NCI-H2227 treated with DMSO at 0.1 percent for 48 hours (cell line): ENCODE results near the gene ADSS1.

ENCODE experiments used
- DNase-seq: peaks from one replicate; lab custom pipeline; 2025; lab: John Stamatoyannopoulos, UW

The ADSS1 gene

DNA sequence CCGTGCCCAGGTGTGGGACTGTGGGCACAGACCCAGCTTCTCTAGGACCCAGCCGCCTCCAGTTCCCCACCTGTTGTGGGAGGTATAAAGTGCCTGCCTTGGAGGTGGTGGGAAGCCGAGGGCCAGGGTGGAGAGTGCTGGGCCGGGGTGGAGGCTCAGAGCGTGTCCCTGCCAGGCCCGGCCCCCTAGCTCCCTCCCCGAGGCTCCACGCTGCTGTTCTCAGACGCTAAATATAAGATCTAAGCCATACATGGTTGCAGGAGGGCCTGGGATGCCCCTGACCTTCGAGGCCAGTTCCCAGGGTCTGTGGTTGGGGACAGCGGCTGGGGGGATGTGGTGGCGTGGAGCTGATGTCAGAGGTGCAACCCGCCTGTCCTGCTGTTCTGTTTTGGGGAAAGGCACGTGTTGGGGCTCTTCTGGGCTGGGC lies 23.8 kb upstream of the ADSS1 start:
- no peak for DNase-seq

- DNase-seq, result no peak
Measured at GRCh38 chr14:104700747-104701217, 23.2 kb upstream of the ADSS1 start.

DNA sequence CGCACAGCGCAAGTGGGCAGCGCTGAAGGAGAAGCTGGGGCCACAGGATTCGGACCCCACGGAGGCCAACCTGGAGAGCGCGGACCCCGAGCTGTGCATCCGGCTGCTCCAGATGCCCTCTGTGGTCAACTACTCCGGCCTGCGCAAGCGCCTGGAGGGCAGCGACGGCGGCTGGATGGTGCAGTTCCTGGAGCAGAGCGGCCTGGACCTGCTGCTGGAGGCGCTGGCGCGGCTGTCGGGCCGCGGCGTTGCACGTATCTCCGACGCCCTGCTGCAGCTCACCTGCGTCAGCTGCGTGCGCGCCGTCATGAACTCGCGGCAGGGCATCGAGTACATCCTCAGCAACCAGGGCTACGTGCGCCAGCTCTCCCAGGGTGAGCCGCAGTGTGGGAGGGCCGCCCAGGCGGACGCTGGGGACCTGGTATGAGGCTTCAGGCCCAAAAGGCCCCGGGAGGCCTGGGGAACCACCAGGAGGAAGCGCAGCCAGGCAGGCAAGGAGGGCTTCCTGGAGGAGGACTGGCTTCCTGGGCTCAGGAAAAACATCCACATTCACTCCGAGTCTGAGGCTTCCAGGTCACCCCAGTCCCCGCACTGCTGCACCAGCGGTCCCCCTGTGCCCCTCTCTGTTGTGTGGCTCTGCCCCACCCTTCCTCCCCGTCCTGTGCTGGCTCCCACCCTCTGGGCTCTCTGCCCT lies 22.5 kb upstream of the ADSS1 start:
- DNase-seq, result no peak

DNA sequence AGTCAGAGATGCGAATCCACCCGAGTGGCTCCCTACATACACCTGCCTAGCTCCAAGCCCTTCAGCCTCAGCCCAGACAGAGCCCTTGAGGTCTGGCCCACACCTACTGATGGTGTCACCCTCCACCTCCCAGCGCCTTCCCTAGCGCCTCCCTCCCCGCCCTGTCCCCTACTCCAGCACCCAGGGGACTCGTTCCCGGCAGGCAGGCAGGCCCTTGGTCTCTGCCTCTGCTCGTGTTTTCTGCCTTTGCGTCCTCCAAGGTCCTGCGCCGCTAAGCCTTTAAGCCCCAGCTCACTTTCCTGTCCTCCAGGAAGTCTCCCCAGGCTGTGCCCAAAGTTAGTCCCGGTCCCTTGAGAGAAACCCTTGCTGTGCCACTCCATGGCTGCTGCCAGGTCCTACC lies 21.9 kb upstream of the ADSS1 start:
- DNase-seq, result no peak

- DNase-seq, result no peak
Measured at GRCh38 chr14:104702673-104703072, 21.4 kb upstream of the ADSS1 start.

- no peak for DNase-seq
Measured at GRCh38 chr14:104703269-104703668, 20.8 kb upstream of the ADSS1 start.

- DNase-seq, result no peak
Measured at GRCh38 chr14:104704252-104704651, 19.8 kb upstream of the ADSS1 start.

GRCh38 chr14:104705340-104706047 lies 18.5 kb upstream of the ADSS1 start:
- DNase-seq, result no peak

DNA sequence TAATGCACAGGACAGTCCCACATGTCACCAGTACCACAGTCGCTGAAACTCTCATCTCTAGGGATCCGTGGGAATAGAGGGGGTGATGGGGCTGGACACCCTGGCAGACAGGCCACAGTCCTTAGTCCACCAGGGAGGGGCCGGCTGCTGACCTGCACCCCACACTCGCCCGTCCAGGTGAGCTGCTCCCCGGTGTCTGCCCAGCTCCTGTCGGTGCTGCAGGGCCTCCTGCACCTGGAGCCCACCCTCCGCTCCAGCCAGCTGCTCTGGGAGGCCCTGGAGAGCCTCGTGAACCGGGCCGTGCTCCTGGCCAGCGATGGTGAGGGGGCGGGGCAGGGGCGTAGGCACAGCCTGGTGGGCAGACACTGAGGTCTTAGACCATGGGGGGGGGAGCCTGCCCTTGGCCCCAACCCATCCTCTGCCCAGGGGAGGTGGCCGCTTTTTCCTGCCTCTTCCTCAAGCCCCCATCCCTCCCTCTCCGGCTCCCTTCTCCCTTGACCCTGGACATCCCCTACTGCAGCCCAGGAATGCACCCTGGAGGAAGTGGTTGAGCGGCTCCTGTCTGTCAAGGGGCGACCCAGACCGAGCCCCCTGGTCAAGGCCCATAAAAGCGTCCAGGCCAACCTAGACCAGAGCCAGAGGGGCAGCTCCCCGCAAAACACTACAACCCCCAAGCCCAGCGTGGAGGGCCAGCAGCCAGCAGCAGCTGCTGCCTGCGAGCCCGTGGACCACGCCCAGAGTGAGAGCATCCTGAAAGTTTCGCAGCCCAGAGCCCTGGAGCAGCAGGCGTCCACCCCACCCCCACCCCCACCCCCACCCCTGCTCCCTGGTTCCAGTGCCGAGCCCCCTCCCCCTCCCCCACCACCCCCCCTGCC lies 17.1 kb upstream of the ADSS1 start:
- DNase-seq, result no peak

GRCh38 chr14:104707608-104708595 lies 16.1 kb upstream of the ADSS1 start:
- DNase-seq, result no peak

GRCh38 chr14:104708606-104709268 lies 15.3 kb upstream of the ADSS1 start:
- peak; percentile 8 for DNase-seq

- DNase-seq, result no peak
Measured at GRCh38 chr14:104709387-104710039, 14.5 kb upstream of the ADSS1 start.

GRCh38 chr14:104710071-104710735 lies 13.8 kb upstream of the ADSS1 start:
- no peak for DNase-seq

DNA sequence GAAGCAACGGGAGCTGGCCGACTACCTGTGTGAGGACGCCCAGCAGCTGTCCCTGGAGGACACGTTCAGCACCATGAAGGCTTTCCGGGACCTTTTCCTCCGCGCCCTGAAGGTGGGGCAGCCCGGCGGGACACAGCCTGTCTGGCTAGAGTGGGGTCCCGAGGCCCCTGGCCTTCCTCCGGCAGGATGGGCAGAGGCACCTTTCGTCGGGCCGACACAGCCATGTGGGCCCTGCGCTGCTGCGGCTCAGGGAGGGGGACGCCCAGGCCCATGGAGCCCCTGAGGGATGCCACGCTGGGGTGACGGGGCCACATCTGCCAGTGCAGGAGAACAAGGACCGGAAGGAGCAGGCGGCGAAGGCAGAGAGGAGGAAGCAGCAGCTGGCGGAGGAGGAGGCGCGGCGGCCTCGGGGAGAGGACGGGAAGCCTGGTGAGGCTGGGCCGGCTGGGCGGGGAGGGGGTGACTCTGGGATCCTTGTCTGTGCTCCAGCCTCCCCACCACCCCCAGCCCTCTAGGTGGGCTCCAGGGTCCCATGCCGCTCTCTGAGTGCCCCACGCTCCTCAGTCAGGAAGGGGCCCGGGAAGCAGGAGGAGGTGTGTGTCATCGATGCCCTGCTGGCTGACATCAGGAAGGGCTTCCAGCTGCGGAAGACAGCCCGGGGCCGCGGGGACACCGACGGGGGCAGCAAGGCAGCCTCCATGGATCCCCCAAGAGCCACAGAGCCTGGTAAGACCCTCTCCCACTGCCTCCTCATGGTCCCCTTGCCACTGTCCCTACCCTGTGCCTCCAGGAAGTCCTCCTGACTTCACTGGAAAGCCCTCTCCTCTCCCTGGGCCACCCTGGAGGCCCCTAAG lies 10.9 kb upstream of the ADSS1 start:
- DNase-seq, result no peak

DNA sequence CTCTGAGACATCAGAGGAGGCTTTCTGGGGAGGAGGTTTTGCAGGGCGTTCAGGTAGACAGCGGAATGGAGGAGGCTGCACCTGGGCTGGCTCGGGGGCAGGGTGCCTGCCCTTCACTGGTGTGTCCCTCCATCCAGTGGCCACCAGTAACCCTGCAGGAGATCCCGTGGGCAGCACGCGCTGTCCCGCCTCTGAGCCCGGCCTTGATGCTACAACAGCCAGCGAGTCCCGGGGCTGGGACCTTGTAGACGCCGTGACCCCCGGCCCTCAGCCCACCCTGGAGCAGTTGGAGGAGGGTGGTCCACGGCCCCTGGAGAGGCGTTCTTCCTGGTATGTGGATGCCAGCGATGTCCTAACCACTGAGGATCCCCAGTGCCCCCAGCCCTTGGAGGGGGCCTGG lies 10.0 kb upstream of the ADSS1 start:
- DNase-seq, result no peak

GRCh38 chr14:104714681-104715080 lies 9.3 kb upstream of the ADSS1 start:
- no peak for DNase-seq

GRCh38 chr14:104715416-104715815 lies 8.6 kb upstream of the ADSS1 start:
- DNase-seq, result no peak

DNA sequence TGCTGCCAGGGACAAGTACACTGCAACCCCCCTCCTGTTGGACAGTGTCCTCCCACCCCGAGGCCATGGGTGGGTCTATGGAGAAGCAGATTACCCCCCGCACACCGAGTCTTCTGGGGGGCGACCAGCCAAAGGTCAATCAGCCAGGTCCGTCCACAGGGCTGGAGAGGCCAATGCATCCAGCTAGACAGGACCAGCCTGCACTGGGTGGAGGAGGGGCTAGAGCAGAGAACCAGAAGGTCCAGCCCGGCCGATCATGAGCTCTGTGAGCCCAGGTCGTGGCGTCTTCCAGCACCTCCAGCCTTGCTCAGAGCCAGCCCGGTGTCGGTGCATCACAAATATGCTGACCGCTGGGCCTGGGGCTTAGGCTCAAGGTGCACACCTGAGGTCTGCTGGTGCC lies 8.2 kb upstream of the ADSS1 start:
- no peak for DNase-seq

DNA sequence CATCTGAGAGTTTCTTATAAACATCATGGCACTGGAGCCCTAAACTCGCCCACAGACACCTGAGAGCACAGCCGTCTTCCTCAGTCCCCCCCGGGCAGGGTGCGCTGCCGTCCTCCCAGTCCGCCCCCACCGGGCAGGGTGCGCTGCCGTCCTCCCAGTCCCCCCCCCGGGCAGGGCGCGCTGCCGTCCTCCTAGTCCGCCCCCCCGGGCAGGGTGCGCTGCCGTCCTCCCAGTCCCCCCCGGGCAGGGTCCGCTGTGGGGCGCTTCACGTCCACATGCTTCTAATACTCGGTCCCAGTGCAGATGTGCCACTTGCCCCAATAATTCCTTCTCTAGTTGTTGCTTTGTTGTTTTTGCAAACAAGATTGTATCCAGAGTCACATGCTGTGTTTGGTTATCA lies 6.9 kb upstream of the ADSS1 start:
- no peak for DNase-seq
